ENCODE data around the gene QPCTL.

GRCh38 chr19:45746866-45747265 is 54.4 kb downstream of the QPCTL start:
- no peak for TF ChIP-seq CTCF (IDR thresholded peaks at IDR 0.05)
- no peak for TF ChIP-seq POLR2A (IDR thresholded peaks at IDR 0.05)

Data from adrenal gland (tissue), 5 donors.